BE2C (cell line): ENCODE measurements around the gene UTP11. TPM values are rescaled to one million over a fixed set of nuclear protein-coding genes. Genes with fewer than 3 reads are reported as not detected.
"Not testable (repeated sequence)": the region's sequence is repeated elsewhere in the genome, so short reads cannot be mapped to it uniquely, and the experiment has no call there.

ENCODE experiments used
- DNase-seq: peaks from one replicate; pipeline ENCODE4 v3.0.0-alpha.2; 2020
- H3K27me3 ChIP-seq: fragments of 250-450 bp; sonication (Bioruptor Pico); 2 replicates; pipeline ENCODE4 v1.5.1; 2020; ENCODE audit warnings: mild to moderate bottlenecking
- H3K36me3 ChIP-seq: fragments of 250-450 bp; sonication (Bioruptor Pico); 2 replicates; pipeline ENCODE4 v1.5.1; 2020; ENCODE audit warnings: mild to moderate bottlenecking
- H3K4me1 ChIP-seq: fragments of 250-450 bp; sonication (Bioruptor Pico); 2 replicates; pipeline ENCODE4 v1.5.1; 2020
- H3K4me3 ChIP-seq: 2 replicates; pipeline ENCODE4 v1.5.1; 2011; ENCODE audit warnings: low read depth, low read length
- H3K9me3 ChIP-seq: fragments of 250-450 bp; sonication (Bioruptor Pico); 2 replicates; pipeline ENCODE4 v1.5.1; 2020
- polyA plus RNA-seq: library from polyadenylated mRNA; unstranded; fragments of >200 nt; gene quantifications from one replicate; pipeline ENCODE4 v1.2.1, GENCODE V29; 2012; ENCODE audit warnings: low read depth, missing spikeins; ENCODE audit not compliant: insufficient read length, insufficient read depth
- TF ChIP-seq, protein P1 (sequence below): IDR thresholded peaks from 2 replicates; pipeline ENCODE4 v1.5.1; 2012; ENCODE audit warnings: mild to moderate bottlenecking, low read depth, low read length

Gene UTP11, protein sequence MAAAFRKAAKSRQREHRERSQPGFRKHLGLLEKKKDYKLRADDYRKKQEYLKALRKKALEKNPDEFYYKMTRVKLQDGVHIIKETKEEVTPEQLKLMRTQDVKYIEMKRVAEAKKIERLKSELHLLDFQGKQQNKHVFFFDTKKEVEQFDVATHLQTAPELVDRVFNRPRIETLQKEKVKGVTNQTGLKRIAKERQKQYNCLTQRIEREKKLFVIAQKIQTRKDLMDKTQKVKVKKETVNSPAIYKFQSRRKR
- polyA plus RNA-seq: 27.7 TPM

DNA sequence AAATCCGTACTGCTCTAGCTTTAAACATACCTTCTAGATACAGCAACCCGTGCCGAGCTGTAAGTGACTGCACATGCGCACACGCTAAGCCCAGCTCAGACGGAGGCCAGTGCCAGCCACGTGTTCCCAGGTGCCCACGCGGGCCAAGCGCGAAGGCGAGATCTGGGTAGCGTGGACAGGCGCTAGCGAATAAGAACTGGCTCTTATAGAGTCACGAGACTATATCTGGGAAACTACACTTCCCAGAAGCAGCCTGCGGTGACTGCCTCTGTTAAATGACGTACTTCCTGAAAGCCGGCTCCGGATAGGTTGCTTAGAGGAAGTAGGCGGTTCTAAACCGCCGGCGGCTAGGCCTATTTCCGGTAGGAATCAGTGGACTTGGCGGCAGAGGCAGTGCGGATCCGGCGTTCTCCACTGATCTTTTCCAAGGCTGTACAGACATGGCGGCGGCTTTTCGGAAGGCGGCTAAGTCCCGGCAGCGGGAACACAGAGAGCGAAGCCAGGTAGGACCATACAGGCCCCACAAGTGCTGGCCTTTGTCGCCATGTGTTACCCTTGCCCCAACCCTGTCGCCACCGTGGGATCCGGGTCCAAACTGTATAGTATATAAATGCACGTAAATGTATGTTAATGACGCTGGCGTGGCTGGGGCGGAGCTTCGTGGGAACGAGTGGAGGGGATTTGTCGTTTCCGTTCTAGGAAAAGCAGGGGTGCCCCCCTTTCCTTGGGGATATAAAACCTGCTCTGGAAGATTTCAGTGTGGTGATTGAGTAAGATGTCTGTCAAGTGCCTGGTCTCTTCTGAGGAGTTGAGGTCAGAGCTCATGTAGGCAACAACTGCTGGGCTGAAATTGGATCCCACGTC lies at the start of gene UTP11:
UTP11 (plus strand) TSS at position 372 of the 864 bp plus-strand sequence; CDS start at position 441, 69 bp downstream.
- no peaks in the 10 kb centered on the region for H3K4me1 ChIP-seq
- H3K27me3 ChIP-seq: no peaks in the 10 kb centered on the region
- TF ChIP-seq, protein P1, sequence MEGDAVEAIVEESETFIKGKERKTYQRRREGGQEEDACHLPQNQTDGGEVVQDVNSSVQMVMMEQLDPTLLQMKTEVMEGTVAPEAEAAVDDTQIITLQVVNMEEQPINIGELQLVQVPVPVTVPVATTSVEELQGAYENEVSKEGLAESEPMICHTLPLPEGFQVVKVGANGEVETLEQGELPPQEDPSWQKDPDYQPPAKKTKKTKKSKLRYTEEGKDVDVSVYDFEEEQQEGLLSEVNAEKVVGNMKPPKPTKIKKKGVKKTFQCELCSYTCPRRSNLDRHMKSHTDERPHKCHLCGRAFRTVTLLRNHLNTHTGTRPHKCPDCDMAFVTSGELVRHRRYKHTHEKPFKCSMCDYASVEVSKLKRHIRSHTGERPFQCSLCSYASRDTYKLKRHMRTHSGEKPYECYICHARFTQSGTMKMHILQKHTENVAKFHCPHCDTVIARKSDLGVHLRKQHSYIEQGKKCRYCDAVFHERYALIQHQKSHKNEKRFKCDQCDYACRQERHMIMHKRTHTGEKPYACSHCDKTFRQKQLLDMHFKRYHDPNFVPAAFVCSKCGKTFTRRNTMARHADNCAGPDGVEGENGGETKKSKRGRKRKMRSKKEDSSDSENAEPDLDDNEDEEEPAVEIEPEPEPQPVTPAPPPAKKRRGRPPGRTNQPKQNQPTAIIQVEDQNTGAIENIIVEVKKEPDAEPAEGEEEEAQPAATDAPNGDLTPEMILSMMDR: no peak

DNA sequence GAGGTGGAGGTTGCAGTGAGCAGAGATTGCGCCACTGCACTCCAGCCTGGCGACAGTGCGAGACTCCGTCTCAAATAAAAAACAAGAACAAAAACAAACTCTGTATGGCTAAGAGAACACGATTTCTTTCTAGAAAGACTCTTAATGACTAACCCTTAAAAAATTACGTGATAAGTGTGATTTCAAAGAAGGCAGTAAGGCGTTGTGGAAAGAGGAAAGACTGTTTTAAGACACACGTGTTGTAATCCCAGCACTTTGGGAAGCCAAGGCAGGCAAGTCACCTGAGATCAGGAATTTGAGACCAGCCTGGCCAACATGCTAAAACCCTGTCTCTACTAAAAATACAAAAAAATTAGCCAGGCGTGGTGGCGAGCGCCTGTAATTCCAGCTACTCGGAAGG lies 48.4 kb upstream of the UTP11 start:
- DNase-seq, H3K36me3 ChIP-seq, H3K4me1 ChIP-seq, H3K27me3 ChIP-seq, H3K9me3 ChIP-seq, H3K4me3 ChIP-seq: not testable (repeated sequence)

More for the DNA sequence above, at the start of gene UTP11:
- Histone ChIP-seq H3K4me3 (peak within 1 kb of the TSS; percentile 88), H3K36me3 (no peaks in the 10 kb centered on the region), H3K9me3 (no peaks in the 10 kb centered on the region)
- peak; percentile 90 for DNase-seq

DNA sequence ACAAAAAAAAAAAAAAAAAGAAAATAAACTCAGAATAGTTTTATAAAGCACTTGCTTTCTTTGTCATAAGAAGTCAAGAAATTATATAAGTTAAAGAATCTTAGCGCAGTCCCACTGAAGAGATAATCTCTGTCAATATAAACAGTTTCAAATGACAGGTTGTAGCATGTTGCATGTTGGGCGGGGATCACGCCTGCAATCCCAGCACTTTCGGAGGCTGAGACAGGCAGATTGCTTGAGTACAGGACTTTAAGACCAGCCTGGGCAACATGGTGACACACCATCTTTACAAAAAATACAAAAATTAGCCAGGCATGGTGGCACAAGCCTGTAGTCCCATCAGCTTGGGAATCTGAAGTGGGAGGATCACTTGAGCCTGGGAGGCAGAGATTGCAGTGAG lies 47.2 kb upstream of the UTP11 start:
- Histone ChIP-seq H3K36me3 (no peaks in the 10 kb centered on the region; the same call in none of the 2 replicates), H3K4me3 (no peak overlapping the region), H3K4me1 (no peaks in the 10 kb centered on the region), H3K9me3 (no peaks in the 10 kb centered on the region), H3K27me3 (no peaks in the 10 kb centered on the region)
- no peak for DNase-seq
- TF ChIP-seq, protein P1: no peak

DNA sequence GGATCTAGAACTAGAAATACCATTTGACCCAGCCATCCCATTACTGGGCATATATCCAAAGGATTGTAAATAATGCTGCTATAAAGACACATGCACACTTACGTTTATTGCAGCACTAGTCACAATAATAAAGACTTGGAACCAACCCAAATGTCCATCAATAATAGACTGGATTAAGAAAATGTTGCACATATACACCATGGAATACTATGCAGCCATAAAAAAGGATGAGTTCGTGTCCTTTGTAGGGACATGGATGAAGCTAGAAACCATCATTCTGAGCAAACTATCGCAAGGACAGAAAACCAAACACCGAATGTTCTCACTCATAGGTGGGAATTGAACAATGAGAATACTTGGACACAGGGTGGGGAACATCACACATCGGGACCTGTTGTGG lies 38.9 kb upstream of the UTP11 start:
- peaks cover 15% of the 10 kb centered on the region for H3K36me3 ChIP-seq

DNA sequence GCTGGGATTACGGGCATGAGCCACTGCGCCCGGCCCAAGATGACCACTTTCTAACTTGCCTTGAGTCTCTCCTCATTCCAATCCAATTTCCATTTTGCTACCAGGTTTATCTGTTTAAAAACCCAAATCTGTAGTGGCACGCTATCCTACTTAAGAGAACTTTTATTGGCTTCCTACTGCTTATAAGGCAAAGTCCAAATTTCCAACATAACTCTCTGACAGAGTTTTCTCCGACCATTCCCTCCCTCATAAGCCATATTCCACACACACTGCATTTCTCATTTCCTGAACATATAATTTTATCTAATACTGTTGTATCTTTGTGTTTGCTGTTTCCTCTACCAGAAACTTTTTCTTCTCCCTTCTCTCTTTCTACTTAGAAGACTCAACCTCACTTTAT lies 38.0 kb upstream of the UTP11 start:
- Histone ChIP-seq H3K36me3 (peaks cover 16% of the 10 kb centered on the region), H3K27me3 (no peaks in the 10 kb centered on the region), H3K4me1 (no peaks in the 10 kb centered on the region), H3K9me3 (no peaks in the 10 kb centered on the region), H3K4me3 (no peak overlapping the region)
- TF ChIP-seq, protein P1: no peak
- no peak for DNase-seq

More for the DNA sequence above, 38.9 kb upstream of the UTP11 start:
- DNase-seq, H3K4me1 ChIP-seq, H3K9me3 ChIP-seq, H3K4me3 ChIP-seq, H3K27me3 ChIP-seq: not testable (repeated sequence)

DNA sequence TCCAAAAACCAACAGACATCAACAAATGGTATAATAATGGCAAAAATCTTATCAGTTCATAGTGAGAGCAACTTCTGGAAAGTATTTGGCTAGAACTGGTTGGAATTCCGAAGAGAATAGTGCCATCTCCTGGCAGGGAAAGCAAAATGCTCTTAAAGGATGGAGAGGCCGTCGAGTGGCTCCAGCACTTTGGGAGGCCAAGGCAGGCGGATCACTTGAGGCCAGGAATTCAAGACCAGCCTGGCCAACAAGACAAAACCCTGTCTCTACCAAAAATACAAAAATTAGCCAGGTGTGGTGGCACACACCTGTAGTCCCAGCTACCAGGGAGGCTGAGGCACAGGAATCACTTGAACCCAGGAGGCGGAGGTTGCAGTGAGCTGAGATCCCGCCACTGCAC lies 37.5 kb upstream of the UTP11 start:
- H3K27me3 ChIP-seq: not testable (repeated sequence)

More for the DNA sequence above, 37.5 kb upstream of the UTP11 start:
- H3K4me3 ChIP-seq, H3K4me1 ChIP-seq, H3K9me3 ChIP-seq: not testable (repeated sequence)
- TF ChIP-seq, protein P1: peak; percentile 50
- H3K36me3 ChIP-seq: peaks cover 18% of the 10 kb centered on the region
- peak; percentile 23 for DNase-seq
